ENCODE data around the gene MVB12A. TPM values are rescaled to one million over a fixed set of nuclear protein-coding genes. Genes with fewer than 3 reads are reported as not detected.

MVB12A gene
- total and polyA plus RNA-seq, 2 donors, result 25.7 to 66.4 TPM

- Histone ChIP-seq H3K27ac (ENCODE audit: low read depth) (no peak overlapping the region), H3K4me3 (ENCODE audit: low read depth, low read length) (no peak overlapping the region), H3K36me3 (ENCODE audit: insufficient read depth) (no peaks in the 10 kb centered on the region), H3K4me1 (ENCODE audit: insufficient read depth) (peaks cover 2% of the 10 kb centered on the region)
- 87% methylated on average over 8 of the region's 8 CpGs for WGBS
- no peak for DNase-seq (ENCODE audit: extremely low spot score)
These were observed 5.8 kb upstream of the MVB12A start for GRCh38 chr19:17414097-17414496.

- DNase-seq (ENCODE audit: extremely low spot score), result no peak
- Histone ChIP-seq H3K4me1 (ENCODE audit: insufficient read depth) (peaks cover 6% of the 10 kb centered on the region), H3K4me3 (ENCODE audit: low read depth, low read length) (no peak overlapping the region), H3K36me3 (ENCODE audit: insufficient read depth) (no peaks in the 10 kb centered on the region), H3K27ac (ENCODE audit: low read depth) (no peak overlapping the region)
- 44% methylated on average over 6 of the region's 6 CpGs for WGBS
These were observed 4.7 kb upstream of the MVB12A start for GRCh38 chr19:17415121-17415520.

GRCh38 chr19:17418710-17419109, 1.1 kb upstream of the MVB12A start:
- Histone ChIP-seq H3K4me1 (ENCODE audit: insufficient read depth) (peaks cover 4% of the 10 kb centered on the region), H3K36me3 (ENCODE audit: insufficient read depth) (no peaks in the 10 kb centered on the region), H3K4me3 (ENCODE audit: low read depth, low read length) (no peak overlapping the region), H3K27ac (ENCODE audit: low read depth) (no peak overlapping the region)
- DNase-seq (ENCODE audit: extremely low spot score), result no peak
- WGBS, result 42% methylated on average over 3 of the region's 3 CpGs

- peaks cover 4% of the 10 kb centered on the region for H3K4me1 ChIP-seq (ENCODE audit: insufficient read depth)
- H3K27ac ChIP-seq (ENCODE audit: low read depth), result no peak overlapping the region
- WGBS, result 9% methylated on average over 8 of the region's 8 CpGs
- H3K36me3 ChIP-seq (ENCODE audit: insufficient read depth), result no peaks in the 10 kb centered on the region
- peak overlapping the region; percentile 24 for H3K4me3 ChIP-seq (ENCODE audit: low read depth, low read length)
- DNase-seq (ENCODE audit: extremely low spot score), result no peak
These were observed 660 bp upstream of the MVB12A start for GRCh38 chr19:17419154-17419620.

GRCh38 chr19:17420475-17420924, 653 bp downstream of the MVB12A start:
- H3K4me3 ChIP-seq (ENCODE audit: low read depth, low read length), result peak overlapping the region; percentile 61
- no peaks in the 10 kb centered on the region for H3K36me3 ChIP-seq (ENCODE audit: insufficient read depth)
- DNase-seq (ENCODE audit: extremely low spot score), result no peak
- H3K4me1 ChIP-seq (ENCODE audit: insufficient read depth), result peaks cover 4% of the 10 kb centered on the region
- H3K27ac ChIP-seq (ENCODE audit: low read depth), result no peak overlapping the region
- WGBS, result 5% methylated on average over 25 of the region's 25 CpGs

GRCh38 chr19:17421942-17422341, 2.1 kb downstream of the MVB12A start:
- Histone ChIP-seq H3K36me3 (ENCODE audit: insufficient read depth) (no peaks in the 10 kb centered on the region), H3K4me1 (ENCODE audit: insufficient read depth) (peaks cover 4% of the 10 kb centered on the region), H3K27ac (ENCODE audit: low read depth) (no peak overlapping the region), H3K4me3 (ENCODE audit: low read depth, low read length) (no peak overlapping the region)
- no peak for DNase-seq (ENCODE audit: extremely low spot score)
- WGBS, result 96% methylated on average over 4 of the region's 4 CpGs

- DNase-seq (ENCODE audit: extremely low spot score), result no peak
- H3K36me3 ChIP-seq (ENCODE audit: insufficient read depth), result no peaks in the 10 kb centered on the region
- peaks cover 4% of the 10 kb centered on the region for H3K4me1 ChIP-seq (ENCODE audit: insufficient read depth)
- WGBS, result 92% methylated on average over 20 of the region's 20 CpGs
- H3K27ac ChIP-seq (ENCODE audit: low read depth), result no peak overlapping the region
- no peak overlapping the region for H3K4me3 ChIP-seq (ENCODE audit: low read depth, low read length)
These were observed 3.8 kb downstream of the MVB12A start for GRCh38 chr19:17423429-17424208.

- WGBS, result 25% methylated on average over 27 of the region's 27 CpGs
- H3K27ac ChIP-seq (ENCODE audit: low read depth), result no peak overlapping the region
- no peak for DNase-seq (ENCODE audit: extremely low spot score)
- no peak overlapping the region for H3K4me3 ChIP-seq (ENCODE audit: low read depth, low read length)
- H3K36me3 ChIP-seq (ENCODE audit: insufficient read depth), result no peaks in the 10 kb centered on the region
- H3K4me1 ChIP-seq (ENCODE audit: insufficient read depth), result no peaks in the 10 kb centered on the region
These were observed 5.0 kb downstream of the MVB12A start for GRCh38 chr19:17424743-17425365.

GRCh38 chr19:17429641-17430113, 9.8 kb downstream of the MVB12A start:
- no peak for DNase-seq (ENCODE audit: extremely low spot score)
- H3K4me1 ChIP-seq (ENCODE audit: insufficient read depth), result no peaks in the 10 kb centered on the region
- 54% methylated on average over 17 of the region's 17 CpGs for WGBS
- no peak overlapping the region for H3K4me3 ChIP-seq (ENCODE audit: low read depth, low read length)
- no peaks in the 10 kb centered on the region for H3K36me3 ChIP-seq (ENCODE audit: insufficient read depth)
- H3K27ac ChIP-seq (ENCODE audit: low read depth), result no peak overlapping the region

- H3K4me3 ChIP-seq (ENCODE audit: low read depth, low read length), result no peak overlapping the region
- H3K36me3 ChIP-seq (ENCODE audit: insufficient read depth), result no peaks in the 10 kb centered on the region
- DNase-seq (ENCODE audit: extremely low spot score), result no peak
- H3K4me1 ChIP-seq (ENCODE audit: insufficient read depth), result no peaks in the 10 kb centered on the region
- 94% methylated on average over 7 of the region's 7 CpGs for WGBS
- no peak overlapping the region for H3K27ac ChIP-seq (ENCODE audit: low read depth)
These were observed 11.6 kb downstream of the MVB12A start for GRCh38 chr19:17431417-17431816.

GRCh38 chr19:17435218-17435617, 15.4 kb downstream of the MVB12A start:
- 87% methylated on average over 7 of the region's 7 CpGs for WGBS
- no peaks in the 10 kb centered on the region for H3K4me1 ChIP-seq (ENCODE audit: insufficient read depth)
- no peaks in the 10 kb centered on the region for H3K36me3 ChIP-seq (ENCODE audit: insufficient read depth)
- no peak overlapping the region for H3K4me3 ChIP-seq (ENCODE audit: low read depth, low read length)
- no peak overlapping the region for H3K27ac ChIP-seq (ENCODE audit: low read depth)
- DNase-seq (ENCODE audit: extremely low spot score), result no peak

GRCh38 chr19:17436094-17436873, 16.4 kb downstream of the MVB12A start:
- H3K4me3 ChIP-seq (ENCODE audit: low read depth, low read length), result no peak overlapping the region
- H3K27ac ChIP-seq (ENCODE audit: low read depth), result no peak overlapping the region
- H3K36me3 ChIP-seq (ENCODE audit: insufficient read depth), result no peaks in the 10 kb centered on the region
- H3K4me1 ChIP-seq (ENCODE audit: insufficient read depth), result no peaks in the 10 kb centered on the region
- WGBS, result 95% methylated on average over 25 of the region's 25 CpGs
- DNase-seq (ENCODE audit: extremely low spot score), result no peak

GRCh38 chr19:17436874-17437267, 17.0 kb downstream of the MVB12A start:
- Histone ChIP-seq H3K4me3 (ENCODE audit: low read depth, low read length) (no peak overlapping the region), H3K4me1 (ENCODE audit: insufficient read depth) (no peaks in the 10 kb centered on the region), H3K36me3 (ENCODE audit: insufficient read depth) (no peaks in the 10 kb centered on the region), H3K27ac (ENCODE audit: low read depth) (no peak overlapping the region)
- DNase-seq (ENCODE audit: extremely low spot score), result no peak
- 85% methylated on average over 7 of the region's 7 CpGs for WGBS

Data from urinary bladder (tissue), 4 donors.